ENCODE data around the gene RFC1.
"Not testable (repeated sequence)": the region's sequence is repeated elsewhere in the genome, so short reads cannot be mapped to it uniquely, and the experiment has no call there.

The RFC1 gene

DNA sequence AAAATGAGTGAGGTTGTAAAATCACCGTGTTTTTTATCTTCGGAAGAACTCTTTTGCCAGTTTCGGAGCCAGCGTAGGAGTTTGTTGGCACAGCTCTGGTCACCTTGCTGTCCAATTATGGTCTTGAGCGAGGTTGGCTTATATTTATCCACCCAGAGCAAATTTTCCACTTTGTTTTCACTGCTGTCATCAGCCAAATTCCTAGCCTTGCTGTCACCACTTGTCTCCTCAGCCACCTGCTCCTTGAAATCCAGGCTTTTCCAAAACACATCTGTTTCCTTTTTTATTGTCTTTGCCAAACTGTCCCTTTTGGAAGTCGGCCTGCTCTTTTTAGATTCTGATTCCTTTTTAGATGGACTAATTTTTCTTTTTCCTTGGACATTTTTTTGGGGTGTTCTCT, 57.6 kb downstream of the RFC1 start:
- in situ Hi-C loops (cut with MboI; ENCODE audit: low sequenced_read_pairs), result no loop called here

DNA sequence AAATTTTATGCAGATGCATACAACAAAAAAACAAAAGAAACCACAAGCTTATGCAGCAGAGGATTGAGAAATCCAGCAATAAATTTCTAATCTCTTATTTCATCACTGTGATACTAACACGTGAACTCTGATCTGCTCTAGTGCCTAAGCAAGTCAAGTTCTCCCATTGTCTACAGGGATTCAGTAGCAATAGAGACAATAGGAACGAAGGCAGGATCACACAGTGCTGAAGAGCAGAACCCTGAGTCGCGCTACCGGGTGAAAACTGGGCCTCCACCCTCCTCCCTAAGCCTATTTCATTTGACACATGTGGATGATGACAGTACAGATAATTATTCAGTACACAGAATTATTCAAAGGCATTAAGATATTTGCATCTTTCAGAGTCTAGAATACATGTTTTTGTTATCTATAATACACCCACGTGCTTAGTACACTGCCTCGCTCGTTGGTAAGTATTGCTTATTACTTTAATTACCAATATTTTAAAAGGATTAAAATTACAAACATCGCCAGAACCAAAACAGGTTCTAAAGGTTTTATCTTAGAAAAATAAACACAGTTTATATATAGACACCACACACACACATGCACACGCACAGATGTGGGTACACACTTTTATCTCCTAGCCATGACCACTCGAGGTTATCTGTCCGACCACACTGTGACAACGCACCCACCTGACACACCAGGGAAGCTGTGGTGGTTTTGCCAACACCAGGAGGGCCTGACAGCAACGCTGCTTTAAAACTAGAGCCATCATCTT, 60.1 kb downstream of the RFC1 start:
- in situ Hi-C loops (cut with MboI; ENCODE audit: low sequenced_read_pairs), result no loop called here

DNA sequence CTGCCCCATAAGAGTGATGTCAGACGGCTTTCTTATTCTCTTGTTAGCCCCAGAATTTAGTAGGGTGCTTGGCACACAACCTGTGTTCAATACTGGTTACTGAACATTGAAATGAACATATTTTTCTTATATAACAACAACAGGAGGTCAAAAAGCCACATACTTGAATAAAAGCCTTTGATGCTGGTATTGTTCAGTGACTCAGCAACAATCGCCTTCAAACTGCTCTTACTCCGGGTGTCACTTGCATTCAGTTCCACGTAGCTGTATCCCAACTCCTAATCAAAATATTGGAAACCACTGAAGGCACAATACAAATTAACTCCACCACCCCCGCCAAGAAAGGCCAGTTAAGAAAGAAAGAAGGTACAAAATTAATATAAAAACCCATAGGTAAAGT, 61.5 kb downstream of the RFC1 start:
- in situ Hi-C loops (cut with MboI; ENCODE audit: low sequenced_read_pairs), result no loop called here

DNA sequence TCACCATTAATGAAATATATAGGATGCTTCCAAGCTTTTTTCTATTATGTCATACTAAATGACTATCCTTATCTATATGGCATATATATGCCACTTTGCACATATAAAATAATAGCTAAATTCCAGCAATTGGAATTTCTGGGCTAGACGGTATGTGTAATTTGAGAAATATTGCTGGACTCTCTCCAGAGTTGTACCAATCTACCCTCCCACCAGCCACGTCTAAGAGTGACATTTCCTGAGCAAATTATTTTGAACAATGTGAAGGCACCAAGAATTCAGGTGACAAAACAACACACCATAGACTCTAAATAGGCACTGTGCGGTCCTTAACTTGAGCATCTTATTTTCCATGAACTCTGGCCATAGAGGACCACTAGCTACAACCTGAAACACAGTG, 62.3 kb downstream of the RFC1 start:
- in situ Hi-C loops (cut with MboI; ENCODE audit: low sequenced_read_pairs), result no loop called here

DNA sequence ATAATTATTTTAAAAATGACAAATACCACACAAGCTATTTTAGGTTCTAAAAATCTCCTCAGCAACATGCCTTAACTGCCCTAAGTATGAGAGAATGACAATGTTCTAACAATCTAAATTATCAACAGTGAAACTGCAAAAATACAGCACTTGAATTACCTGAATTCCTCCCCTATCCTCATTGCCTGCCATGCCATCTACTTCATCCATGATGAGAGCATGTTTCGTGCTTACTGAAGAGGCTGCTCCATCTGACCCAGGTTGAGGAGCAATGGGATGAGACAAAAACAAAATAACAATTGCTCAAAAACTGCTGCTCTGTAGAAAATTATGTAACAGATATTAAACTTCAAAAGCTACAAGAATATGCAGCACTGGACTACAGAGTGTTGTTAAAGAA, 63.3 kb downstream of the RFC1 start:
- in situ Hi-C loops (cut with MboI; ENCODE audit: low sequenced_read_pairs), result no loop called here

DNA sequence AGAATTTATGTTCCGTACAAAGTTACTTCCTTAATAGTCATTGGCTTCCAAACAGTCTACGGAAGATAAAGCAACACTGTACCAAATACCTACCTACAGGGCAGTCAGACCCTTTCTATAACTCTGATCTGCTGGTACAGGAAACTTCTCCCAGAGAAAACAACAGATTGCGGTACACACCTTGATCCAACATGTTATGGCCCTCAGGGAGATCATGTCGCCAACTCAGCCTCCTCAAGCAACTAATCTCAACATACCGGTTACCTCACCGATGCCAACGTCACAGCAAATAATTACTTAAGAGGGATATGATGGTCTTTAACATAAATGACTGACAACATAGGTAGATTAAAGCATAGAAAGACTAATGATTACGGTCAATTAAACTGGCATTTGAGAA, 70.4 kb downstream of the RFC1 start:
- in situ Hi-C loops (cut with MboI; ENCODE audit: low sequenced_read_pairs), result no loop called here

DNA sequence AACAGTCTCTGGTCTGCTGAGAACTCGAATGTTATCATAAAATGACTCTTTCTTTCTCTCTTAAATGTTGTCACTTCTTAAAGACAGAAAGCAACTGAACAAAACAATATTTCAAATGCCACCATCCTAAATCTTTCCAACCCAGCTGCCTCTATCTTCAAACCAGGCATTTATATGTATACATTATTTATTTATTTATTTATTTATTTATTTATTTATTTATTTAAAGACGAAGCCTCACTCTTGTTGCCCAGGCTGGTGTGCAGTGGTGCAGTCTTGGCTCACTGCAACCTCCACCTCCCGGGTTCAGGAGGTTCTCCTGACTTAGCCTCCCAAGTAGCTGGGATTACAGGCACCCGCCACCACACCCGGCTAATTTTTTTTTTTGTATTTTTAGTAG, 73.7 kb downstream of the RFC1 start:
- in situ Hi-C loops (cut with MboI; ENCODE audit: low sequenced_read_pairs), result not testable (repeated sequence)

DNA sequence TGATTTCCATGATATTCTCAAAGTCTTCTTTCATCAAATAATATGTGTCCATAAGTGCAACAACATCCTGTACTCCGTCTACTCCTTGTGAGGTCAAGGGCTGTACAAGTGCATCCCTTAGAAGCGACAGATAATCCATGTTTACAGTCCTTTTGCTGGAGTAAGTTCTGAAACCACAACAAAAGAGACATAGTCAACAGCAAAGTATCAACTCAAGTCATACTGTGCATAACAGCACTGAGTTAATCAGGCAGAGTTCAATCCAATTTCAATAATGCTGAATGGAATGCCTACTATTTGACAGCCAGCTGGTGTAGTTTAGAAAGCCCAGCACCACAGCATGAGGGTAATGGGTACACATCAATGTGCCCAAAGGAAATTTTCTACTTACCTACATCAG, 74.5 kb downstream of the RFC1 start:
- in situ Hi-C loops (cut with MboI; ENCODE audit: low sequenced_read_pairs), result no loop called here

DNA sequence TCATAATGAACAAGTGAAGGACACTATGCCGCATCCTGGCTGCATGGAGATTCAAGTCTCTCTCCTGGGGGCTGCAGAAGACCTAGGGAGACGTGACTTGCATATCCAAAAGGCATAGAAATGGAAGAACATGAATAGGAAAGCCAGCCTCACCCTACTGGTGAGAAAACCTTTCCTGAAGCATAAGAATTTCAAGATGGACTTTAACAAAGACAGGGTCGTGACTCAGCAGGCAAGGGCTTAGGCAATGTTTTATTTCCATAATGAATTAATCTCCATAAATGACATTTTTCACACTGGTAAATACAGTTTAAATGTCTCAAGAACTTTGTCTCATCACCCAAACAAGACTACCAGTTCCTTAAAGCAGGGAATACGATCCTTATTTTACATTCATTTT, 78.9 kb downstream of the RFC1 start:
- in situ Hi-C loops (cut with MboI; ENCODE audit: low sequenced_read_pairs), result no loop called here

DNA sequence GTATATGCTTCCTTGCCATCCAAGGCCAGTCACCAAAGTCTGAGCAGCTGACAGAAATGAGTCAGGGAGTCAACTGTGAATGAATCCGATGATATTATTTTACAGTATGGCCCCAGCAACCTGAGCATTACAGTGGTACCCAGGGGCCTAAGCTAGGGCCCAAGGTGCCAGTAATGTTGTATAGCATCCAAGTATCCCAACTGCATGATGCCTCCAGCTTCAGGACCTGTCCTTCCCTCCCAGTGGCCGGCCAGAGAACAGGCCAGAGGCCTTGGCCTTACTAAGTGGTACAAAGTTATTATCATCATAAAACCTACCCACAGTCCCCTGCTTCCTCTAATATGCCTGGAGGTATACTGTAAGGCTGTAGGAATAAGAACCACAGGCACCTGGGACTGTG, 79.9 kb downstream of the RFC1 start:
- in situ Hi-C loops (cut with MboI; ENCODE audit: low sequenced_read_pairs), result no loop called here

DNA sequence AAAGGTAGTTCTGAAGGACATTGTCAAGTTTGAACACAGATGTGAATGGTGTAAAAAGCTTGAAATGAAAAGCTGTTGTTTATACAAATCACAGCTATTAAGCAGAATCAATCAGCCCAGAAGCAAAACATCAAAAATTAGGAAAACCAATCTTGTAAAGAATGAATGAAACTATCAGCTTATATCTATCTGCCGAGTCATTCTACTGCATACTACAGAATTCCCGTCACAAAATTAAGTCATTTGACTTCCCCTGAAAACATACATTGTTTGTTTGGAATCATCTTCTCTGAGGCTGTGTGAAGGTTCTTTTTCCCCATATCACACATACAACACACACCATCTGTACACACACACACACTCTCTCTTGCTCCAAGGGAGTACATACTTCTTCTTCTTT, 80.3 kb downstream of the RFC1 start:
- in situ Hi-C loops (cut with MboI; ENCODE audit: low sequenced_read_pairs), result no loop called here

DNA sequence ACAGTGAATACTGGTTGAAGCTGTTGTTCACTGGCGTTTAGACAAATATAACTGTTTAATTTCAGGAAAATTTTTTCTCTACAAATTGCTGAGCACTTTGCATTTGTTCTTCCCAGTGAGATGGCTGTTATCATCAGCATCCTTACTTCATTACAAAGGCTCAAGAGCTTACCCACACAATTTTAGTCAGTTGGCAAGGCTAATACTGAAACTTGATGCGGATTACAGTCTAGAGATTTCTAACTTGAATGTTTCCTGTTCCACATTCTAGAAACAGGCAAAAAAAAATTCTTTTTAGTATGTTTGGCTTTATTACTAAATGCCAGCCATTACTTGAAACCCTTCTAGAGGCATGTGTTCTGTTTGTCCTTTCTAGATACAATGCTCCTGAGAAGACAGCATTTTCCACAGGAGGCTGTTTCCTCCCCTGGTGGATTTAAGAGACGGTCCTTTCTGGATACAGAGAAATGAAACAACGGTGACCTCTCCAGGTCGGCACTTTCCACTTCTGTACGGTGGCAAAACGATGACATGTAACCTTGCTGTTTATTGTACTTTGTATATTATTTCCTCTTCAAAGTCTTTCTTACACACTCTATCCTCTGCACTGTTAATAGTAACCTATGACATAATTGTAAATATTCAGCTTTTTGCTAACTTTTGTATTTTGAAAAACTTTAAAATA, 80.9 kb downstream of the RFC1 start:
- in situ Hi-C loops (cut with MboI; ENCODE audit: low sequenced_read_pairs), result no loop called here

DNA sequence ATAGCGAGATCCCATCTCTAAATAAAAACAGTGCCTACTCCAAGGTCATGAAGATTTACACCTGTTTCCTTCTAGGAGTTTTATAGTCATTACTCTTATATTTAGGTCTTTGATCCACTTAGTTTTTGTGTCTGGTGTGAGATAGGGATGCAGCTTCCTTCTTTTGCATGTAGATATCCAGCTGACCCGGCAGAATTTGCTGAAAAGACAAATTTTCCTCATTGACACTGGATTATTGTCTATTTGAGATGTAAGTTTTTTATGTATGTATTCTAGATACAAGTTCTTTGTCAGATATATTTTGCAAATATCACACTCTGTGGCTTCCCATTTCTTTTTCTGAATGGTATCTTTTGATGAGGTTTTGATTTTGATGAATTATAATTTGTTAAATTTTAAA, 85.4 kb downstream of the RFC1 start:
- in situ Hi-C loops (cut with MboI; ENCODE audit: low sequenced_read_pairs), result no loop called here

DNA sequence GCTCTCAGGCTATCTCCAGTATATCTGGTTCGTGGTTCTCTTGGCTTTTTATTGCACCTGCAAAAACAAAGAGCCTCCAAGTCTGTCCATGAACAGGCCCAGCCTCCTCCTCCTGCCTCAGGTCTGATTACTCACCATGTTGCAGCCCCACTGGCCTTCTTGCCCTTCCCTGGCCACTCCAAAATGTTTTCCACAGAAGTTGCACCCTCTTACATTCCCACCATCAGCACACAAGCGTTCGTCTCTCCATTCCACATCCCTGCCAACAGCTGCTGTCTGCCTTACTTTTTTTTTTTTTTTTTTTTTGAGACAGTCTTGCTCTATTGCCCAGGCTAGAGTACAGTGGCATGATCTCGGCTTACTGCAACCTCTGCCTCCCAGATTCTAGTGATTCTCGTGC, 86.7 kb downstream of the RFC1 start:
- in situ Hi-C loops (cut with MboI; ENCODE audit: low sequenced_read_pairs), result no loop called here

DNA sequence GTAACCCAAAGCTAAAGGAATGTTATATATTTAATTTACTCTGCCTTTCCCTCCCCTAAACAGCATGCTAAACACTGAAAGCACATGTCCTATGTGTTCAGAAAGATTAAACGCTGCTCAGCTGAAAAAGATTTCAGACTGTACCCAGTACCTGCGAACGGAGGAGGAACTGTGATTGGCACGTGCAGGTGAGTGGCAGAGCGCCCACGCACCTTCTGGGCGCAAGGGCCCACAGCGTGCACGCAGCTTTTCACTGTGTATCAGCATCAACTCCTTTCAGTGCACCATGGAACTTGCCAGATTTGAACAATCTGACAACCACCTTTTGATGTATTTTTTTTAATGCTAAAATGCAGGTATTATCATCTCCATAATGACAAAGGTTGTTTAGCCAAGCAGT, 87.7 kb downstream of the RFC1 start:
- in situ Hi-C loops (cut with MboI; ENCODE audit: low sequenced_read_pairs), result no loop called here

DNA sequence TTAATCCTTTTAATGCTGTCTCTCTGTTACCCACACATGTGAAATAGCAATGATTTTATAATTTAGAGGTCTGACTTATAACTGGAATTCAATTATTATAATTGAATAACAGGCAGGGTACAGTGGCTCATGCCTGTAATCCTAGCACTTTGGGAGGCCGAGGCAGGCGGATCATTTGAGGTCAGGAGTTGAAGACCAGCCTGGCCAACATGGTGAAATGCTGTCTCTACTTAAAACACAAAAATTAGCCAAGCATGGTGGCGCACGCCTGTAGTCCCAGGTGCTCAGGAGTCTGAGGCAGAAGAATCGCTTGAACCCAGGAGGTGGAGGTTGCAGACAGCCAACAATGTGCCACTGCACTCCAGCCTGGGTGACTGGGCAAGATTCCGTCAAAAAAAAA, 88.5 kb downstream of the RFC1 start:
- in situ Hi-C loops (cut with MboI; ENCODE audit: low sequenced_read_pairs), result not testable (repeated sequence)

DNA sequence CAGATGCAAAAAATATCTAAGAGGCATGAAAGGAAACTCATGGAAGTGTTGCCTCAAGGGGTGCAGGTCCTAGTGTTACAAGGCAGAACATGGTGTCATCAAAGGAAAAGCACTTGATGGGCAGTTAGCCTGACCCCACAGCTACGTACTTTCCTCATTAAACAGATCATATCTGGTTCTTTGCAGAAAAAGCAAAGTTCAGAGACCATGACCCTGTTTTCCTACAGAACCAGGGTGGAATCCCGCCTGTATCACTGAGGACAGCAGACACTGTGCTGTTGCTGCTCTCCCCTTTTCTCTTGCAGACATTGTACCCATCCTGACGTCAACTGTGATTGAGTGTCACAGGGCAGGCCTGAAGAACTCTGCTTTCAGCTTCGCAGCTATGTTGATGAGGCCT, 91.7 kb downstream of the RFC1 start:
- in situ Hi-C loops (cut with MboI; ENCODE audit: low sequenced_read_pairs), result no loop called here

DNA sequence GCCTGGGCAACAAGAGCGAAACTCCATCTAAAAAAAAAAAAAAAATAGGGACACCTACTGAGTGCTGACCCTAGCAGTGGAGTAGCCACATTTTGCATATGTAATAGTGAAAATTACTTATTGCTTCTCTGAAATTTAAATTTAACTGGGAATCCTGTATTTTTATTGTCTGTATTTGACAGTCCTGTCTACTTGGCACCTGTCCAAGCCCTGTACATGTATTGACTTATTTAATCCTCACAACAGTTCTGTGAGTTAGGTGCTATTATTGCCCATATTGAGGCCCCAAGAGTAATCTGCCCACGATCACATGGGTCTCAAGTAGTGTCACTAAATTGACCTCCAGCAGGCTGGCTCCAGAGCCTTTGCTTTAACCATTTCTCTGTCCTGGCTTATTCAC, 102.3 kb downstream of the RFC1 start:
- in situ Hi-C loops (cut with MboI; ENCODE audit: low sequenced_read_pairs), result no loop called here

DNA sequence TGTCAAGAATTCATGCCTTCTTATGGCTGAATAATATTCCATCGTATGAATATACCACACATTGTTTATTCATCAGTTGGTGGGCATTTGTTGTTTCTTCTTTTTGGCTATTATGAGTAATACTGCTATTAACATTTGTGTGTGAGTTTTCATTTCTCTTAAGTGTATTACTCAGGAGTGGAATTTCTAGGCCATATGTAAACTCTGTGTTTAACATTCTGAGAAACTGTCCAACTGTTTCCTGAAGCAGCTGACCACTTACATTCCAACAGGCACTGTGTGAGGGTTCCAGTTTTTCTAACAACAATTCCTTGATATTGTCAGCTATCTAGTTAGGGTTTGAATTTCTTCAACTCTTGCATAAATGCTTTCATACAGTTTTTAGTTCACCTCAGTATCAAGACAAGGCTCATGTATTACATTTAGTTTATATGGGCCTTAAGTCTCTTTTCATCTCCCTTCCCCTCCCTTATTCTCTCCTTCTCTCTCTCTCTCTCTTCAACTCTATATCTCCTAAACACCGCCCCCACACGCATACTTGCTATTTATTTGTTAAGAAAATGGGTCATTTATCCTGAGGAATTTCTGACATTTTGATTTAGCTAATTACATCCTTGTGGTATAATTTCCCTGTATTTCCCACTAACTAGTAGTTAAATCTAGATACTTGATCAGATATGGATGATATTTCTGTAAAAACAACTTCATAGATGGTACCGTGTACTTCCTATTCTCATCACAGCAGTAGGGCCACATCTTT, 106.4 kb downstream of the RFC1 start:
- in situ Hi-C loops (cut with MboI; ENCODE audit: low sequenced_read_pairs), result no loop called here

DNA sequence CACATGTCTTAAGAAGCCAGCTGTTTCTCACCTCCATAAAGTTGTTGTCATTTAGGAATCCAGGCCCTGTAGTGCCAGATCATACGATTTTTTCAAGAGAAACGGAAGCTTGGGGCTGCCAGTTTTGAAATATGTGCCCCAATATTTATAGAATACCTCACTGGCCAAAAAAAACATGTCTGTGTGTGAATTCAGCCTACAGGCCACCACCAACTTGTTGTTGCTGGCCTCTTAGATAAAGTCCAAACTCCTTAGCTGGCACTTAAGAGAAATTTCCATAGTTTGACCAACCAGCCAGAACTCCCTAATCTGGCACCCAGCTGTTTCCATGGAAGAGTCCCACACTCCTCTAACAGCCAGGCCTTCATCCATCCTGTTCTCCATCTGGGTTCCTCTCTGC, 109.7 kb downstream of the RFC1 start:
- in situ Hi-C loops (cut with MboI; ENCODE audit: low sequenced_read_pairs), result no loop called here

DNA sequence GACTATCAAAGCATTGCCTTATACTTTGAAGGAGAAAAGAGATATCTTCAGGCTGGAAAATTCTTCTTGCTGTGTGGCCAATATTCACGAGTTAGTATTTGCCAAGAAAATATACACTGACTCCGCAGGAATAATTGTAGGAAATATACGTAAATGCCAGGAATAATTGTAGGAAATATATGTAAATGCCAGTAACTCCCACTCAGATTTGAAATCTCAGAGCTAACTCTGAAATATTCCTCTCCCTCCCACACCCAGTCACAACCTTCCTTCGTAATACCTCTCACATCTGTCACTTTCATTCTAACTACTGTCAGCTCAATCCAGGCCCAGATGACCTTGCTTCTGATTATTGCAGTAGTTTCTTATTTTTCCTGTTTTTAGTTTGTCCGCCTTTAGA, 110.3 kb downstream of the RFC1 start:
- in situ Hi-C loops (cut with MboI; ENCODE audit: low sequenced_read_pairs), result no loop called here

DNA sequence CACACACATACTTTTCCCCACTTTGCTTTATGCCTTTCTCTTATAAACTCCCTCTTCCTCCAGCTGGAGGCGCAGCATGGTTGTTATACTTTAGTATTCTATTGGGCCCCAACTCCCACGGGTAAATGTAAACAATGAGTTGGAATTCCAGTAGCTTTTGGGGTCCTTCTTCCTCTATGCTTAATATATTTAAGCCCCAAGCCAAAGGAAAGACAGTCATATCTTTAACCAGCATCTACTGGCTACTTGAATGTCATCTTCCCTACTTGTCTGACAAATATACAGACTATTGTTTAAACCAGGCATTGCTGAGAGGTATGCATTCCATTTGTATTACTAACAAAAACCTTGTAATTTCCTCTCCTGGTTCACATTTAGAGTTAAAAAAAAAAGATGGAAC, 110.9 kb downstream of the RFC1 start:
- in situ Hi-C loops (cut with MboI; ENCODE audit: low sequenced_read_pairs), result no loop called here

Data from hTERT RPE-1 (cell line).